ES-I3 (cell line): Measurements from ENCODE around the gene NGF.
"Not testable (repeated sequence)": the region's sequence is repeated elsewhere in the genome, so short reads cannot be mapped to it uniquely, and the experiment has no call there.

ENCODE experiments used
- H3K36me3 ChIP-seq: 2 replicates; pipeline ENCODE4 v1.6.1; 2013; ENCODE audit warnings: mild to moderate bottlenecking, low read length, control low read depth, moderate library complexity; ENCODE audit not compliant: insufficient read depth
- H3K4me1 ChIP-seq: 2 replicates; pipeline ENCODE4 v1.6.1; 2013; ENCODE audit warnings: mild to moderate bottlenecking, control low read depth, low read length; ENCODE audit not compliant: insufficient read depth
- H3K9ac ChIP-seq: 2 replicates; pipeline ENCODE4 v1.6.1; 2013; ENCODE audit warnings: low read depth, mild to moderate bottlenecking, low read length, moderate library complexity
- H3K9me3 ChIP-seq: 2 replicates; pipeline ENCODE4 v1.6.1; 2013; ENCODE audit warnings: mild to moderate bottlenecking, low read length, moderate library complexity; ENCODE audit not compliant: control insufficient read depth, insufficient read depth

NGF gene

DNA sequence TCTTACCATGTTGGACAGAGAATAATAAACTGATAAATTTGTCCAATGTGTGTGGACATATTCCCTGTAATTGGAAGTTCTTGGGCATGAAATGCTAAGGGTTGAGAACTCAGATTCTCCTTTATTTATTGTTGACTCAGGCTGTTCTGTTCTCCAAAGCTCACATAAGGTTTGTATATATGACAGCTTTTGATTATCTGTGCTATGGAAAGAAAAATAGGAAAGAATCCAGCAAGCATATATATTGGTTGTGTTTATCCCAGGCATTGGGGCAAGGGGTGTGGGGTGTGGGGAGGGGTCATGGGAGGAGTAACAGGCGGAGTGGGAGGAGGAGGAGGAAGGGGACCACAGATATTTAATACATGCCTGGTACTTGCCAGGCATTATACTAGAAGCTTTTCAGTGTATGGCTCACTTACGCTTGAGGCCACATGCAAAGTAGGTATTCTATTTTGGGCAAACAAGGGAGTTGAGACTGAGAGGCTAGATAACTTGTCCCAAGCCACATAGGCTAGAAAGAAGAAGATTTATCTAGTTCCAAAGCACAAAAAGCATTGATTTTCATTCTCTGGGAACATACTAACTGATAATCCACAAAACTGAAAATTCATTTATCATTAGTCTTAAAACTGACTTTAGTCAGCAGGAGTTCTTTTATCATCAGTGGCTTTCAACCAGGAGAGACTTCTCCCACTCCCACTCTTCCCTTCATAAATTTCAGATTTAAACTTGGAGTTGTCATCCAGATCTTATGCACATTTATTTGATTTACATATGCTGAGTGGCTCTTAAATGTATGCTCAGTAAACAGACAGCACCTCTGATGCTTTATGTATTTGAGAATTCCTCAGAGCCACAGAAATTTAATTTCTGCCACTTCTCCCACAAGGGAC lies 27.2 kb downstream of the NGF start:
- H3K4me1 ChIP-seq = no peaks in the 10 kb centered on the region
- no peak overlapping the region for H3K9ac ChIP-seq
- H3K9me3 ChIP-seq = no peaks in the 10 kb centered on the region
- no peaks in the 10 kb centered on the region for H3K36me3 ChIP-seq

GRCh38 chr1:115309504-115309903 lies 28.5 kb downstream of the NGF start:
- H3K9me3 ChIP-seq, H3K36me3 ChIP-seq, H3K9ac ChIP-seq, H3K4me1 ChIP-seq: not testable (repeated sequence)

DNA sequence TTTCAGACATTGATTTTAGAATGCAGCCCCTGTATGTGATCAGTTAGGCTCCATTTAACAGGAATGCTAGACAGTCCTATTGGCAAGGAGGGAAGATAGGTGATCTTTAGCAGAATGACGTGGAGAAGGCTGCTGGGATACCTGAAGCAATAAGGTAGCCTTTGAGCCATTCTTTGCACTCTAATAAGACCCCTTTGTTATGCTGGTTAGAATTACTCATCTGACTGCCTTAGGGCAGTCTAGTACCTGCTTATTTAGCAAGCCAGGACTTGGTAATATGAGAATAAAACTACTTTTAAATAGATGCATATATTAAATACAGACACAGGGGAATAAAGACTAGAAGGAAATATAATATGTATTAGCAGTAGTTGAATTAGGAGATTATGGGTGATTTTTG lies 29.1 kb downstream of the NGF start:
- Histone ChIP-seq H3K9ac (no peak overlapping the region), H3K36me3 (no peaks in the 10 kb centered on the region)

GRCh38 chr1:115307661-115308060 lies 30.4 kb downstream of the NGF start:
- H3K4me1 ChIP-seq = peaks cover under 1% of the 10 kb centered on the region; the same call in 1 of the 2 replicates
- H3K36me3 ChIP-seq = no peaks in the 10 kb centered on the region
- H3K9me3 ChIP-seq = no peaks in the 10 kb centered on the region
- no peak overlapping the region for H3K9ac ChIP-seq

More for the DNA sequence above, 29.1 kb downstream of the NGF start:
- Histone ChIP-seq H3K4me1 (no peaks in the 10 kb centered on the region), H3K9me3 (no peaks in the 10 kb centered on the region)

DNA sequence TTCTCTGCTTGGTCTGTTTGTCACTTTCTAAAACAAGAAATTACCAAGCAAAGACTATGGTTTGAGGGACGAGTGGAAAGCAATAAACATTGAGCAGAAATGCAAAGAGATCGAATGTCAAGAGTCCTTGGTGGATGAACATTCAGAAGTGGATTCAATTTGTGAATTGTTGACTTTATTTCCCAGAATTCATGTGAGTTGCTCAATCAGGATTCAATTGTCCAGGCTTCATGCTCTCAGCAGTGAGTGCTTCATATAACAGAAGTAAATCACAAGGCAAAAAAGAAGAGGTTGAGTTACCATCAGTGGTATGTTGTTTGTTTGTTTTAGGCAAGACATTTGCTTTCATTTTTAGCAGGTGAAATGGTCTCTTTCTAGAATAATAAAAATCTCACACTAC lies 31.9 kb downstream of the NGF start:
- no peak overlapping the region for H3K9ac ChIP-seq
- no peaks in the 10 kb centered on the region for H3K9me3 ChIP-seq
- H3K36me3 ChIP-seq = no peaks in the 10 kb centered on the region
- H3K4me1 ChIP-seq = peaks cover 7% of the 10 kb centered on the region; the same call in 1 of the 2 replicates

DNA sequence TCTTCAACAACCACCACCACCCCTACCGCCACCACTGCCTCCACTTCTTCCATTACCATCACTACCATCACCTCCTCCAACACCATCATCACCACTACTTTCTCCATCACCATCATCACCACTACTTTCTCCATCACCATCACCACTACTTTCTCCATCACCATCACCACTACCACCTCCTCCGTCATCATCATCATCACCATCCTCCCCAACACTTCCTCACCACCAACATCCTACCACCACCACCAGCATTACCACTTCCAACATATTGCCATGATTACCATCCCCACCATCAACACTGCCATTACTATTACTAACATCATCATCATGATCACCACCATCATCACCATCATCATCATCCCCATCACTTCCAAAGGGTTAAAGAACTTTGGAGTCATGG lies 34.7 kb downstream of the NGF start:
- Histone ChIP-seq H3K36me3 (no peaks in the 10 kb centered on the region), H3K9ac (no peak overlapping the region), H3K4me1 (peaks cover 29% of the 10 kb centered on the region), H3K9me3 (no peaks in the 10 kb centered on the region)

DNA sequence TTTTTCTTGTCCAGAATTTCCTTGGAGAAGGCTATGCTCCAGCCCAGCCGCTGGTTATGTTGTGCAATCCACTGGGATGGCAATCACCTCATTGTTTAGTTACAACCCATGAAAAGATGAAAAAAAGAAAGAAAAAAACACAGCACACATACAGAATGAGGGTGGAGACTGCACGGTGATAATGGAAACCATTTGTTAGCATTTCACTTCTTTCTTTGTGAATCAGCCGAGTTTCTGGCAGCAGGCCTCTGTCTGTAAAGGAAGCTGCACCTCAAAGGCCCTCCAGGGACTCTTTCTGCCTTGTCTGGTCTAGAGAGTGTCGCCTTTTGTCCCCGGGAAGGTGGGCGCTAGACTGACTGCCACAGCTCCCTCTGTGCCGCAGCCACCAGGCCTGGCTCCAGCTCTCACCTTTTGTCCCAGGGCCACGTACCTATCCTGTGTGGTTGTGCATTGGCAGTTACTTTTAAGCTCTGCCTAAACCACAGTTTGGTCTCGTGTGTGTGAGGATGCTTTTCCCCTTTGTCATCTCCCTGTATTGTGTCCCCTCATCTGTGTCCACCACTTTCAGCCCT lies 35.6 kb downstream of the NGF start:
- Histone ChIP-seq H3K36me3 (no peaks in the 10 kb centered on the region), H3K9me3 (no peaks in the 10 kb centered on the region), H3K9ac (no peak overlapping the region)

DNA sequence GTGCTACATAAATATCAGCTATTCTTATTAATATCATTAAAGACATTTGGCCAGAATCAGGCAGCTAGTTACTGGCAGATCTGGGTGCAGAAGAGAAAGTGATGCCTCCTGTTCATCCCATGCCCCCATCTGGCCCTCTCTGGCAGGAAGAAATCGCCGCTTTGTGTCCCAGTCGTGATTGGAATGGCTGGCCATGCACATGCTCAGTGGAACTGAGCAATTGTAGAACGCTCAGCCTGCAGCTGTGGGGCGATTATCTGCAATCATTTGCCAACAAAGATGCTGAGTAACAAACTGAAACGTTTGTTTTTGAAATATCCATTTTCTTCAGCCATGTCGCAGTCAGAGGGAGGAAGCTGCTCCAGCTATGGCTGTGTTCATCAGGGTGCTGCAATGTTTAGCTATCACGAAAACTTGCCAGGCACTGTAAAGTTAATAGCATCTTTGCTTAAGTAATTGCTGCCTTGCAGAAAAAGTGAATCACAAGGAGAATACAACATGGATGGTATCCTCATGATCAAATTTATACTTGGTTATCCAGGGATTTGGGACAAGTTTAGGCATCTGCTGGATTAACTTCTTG lies 36.5 kb downstream of the NGF start:
- Histone ChIP-seq H3K36me3 (no peaks in the 10 kb centered on the region), H3K4me1 (peaks cover 29% of the 10 kb centered on the region), H3K9me3 (no peaks in the 10 kb centered on the region), H3K9ac (no peak overlapping the region)

More for the DNA sequence above, 35.6 kb downstream of the NGF start:
- H3K4me1 ChIP-seq = peaks cover 29% of the 10 kb centered on the region

- no peaks in the 10 kb centered on the region for H3K9me3 ChIP-seq
- H3K4me1 ChIP-seq = peaks cover 29% of the 10 kb centered on the region
- H3K36me3 ChIP-seq = no peaks in the 10 kb centered on the region
- no peak overlapping the region for H3K9ac ChIP-seq
These were observed 37.8 kb downstream of the NGF start for GRCh38 chr1:115300087-115300876.

DNA sequence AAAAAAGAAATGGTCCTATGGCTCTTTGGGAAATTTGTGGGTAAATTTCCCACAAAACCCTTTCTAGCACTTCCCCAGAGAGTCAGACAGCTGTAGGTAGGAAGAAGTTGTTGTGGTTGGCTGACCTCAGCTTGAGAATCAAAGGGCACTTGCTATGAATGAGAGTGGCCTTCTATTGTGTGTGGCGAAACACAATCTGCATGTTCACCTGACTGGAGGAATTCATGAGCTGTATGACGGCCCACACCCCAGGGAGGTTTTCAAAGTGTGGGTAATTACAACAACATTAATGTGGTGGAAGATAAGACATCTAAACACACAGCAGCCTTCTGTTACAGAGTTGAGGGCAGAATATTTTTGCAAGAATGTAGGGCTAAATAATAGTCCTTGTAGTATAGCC lies 38.8 kb downstream of the NGF start:
- Histone ChIP-seq H3K36me3 (no peaks in the 10 kb centered on the region), H3K9ac (no peak overlapping the region), H3K9me3 (no peaks in the 10 kb centered on the region), H3K4me1 (peaks cover 29% of the 10 kb centered on the region)

DNA sequence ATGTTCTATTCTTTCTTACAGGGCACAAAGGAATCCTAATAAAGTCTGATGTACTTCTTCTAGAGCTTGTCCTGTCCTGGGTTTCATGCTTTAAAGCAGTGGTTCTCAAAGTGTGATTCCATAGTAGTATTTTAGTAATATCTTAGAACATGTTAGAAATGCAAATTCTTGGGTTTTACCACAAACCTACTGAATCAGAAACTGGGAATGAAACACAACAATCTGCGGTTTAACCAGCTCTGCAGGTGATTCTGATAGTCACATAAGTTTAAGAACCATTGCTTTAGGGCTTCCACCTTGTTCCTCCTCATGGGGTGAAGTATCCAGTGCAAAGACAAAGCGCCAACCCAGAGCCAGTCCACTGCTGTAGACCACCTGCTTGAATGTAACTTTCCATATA lies 41.1 kb downstream of the NGF start:
- H3K36me3 ChIP-seq = no peaks in the 10 kb centered on the region
- H3K9ac ChIP-seq = no peak overlapping the region
- no peaks in the 10 kb centered on the region for H3K9me3 ChIP-seq
- H3K4me1 ChIP-seq = peaks cover 22% of the 10 kb centered on the region

- no peak overlapping the region for H3K9ac ChIP-seq
- H3K9me3 ChIP-seq = no peaks in the 10 kb centered on the region
- peaks cover 22% of the 10 kb centered on the region for H3K4me1 ChIP-seq
- H3K36me3 ChIP-seq = no peaks in the 10 kb centered on the region
These were observed 41.9 kb downstream of the NGF start for GRCh38 chr1:115295904-115296696.

GRCh38 chr1:115293899-115294298 lies 44.1 kb downstream of the NGF start:
- Histone ChIP-seq H3K9ac (no peak overlapping the region), H3K9me3 (no peaks in the 10 kb centered on the region), H3K36me3 (no peaks in the 10 kb centered on the region), H3K4me1 (peaks cover 3% of the 10 kb centered on the region; the same call in 1 of the 2 replicates)

DNA sequence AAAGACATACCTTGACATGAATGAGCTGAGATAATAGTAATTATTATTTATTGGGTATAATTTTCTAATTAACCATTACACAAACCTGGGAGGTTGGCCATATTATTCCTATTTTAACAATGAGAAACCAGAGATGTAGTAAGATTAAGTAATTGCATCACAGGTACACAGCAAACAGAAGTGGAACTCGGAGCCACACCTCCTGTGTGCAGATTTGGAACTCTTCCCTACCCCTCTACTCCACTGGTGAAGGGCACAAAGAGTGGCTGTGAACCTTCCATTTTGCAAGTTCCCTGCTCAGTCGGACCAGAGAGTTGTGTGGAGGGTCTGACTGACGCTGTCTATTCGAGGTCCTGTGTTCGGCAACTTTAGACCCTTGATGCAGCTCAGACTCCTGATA lies 45.0 kb downstream of the NGF start:
- no peaks in the 10 kb centered on the region for H3K4me1 ChIP-seq
- H3K36me3 ChIP-seq = no peaks in the 10 kb centered on the region
- H3K9me3 ChIP-seq = no peaks in the 10 kb centered on the region
- no peak overlapping the region for H3K9ac ChIP-seq
